ENCODE measurements around the gene SPRR2F. TPM values are rescaled to one million over a fixed set of nuclear protein-coding genes. Genes with fewer than 3 reads are reported as not detected.
"Not testable (repeated sequence)": the region's sequence is repeated elsewhere in the genome, so short reads cannot be mapped to it uniquely, and the experiment has no call there.

Gene SPRR2F
- total RNA-seq, 3 donors from 2014 or later (not counting 1 experiment from before 2014, with no cell fraction given), result not detected

DNA sequence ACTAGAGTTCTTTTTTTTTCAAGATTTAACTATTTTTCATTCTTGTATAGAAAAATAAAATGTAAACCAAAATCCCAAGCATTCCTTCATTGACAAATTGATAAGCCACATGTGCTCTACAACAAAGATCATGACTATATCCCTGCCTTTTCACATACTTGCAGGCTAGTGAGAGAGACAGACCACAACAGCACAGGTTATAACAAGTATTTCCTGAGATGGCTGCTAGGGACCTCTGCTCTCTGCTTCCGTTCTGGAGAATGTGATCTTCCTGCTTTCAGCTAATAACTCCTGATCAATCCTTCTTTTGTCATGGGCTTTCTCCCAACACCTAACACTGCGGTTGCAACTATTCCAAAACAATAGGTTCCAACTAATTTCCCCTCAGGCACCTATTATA is 14.0 kb upstream of the SPRR2F start:
- peaks cover 0 to 3% of the 10 kb centered on the region in 2 donors for H3K9me3 Mint-ChIP-seq
- Histone ChIP-seq H3K9me3 (ENCODE audit: control insufficient read depth, insufficient read depth, low read length) (no peaks in the 10 kb centered on the region), H3K4me3 (ENCODE audit: low read length) (no peak overlapping the region), H3K27ac (ENCODE audit: low read length) (no peak overlapping the region), H3K27me3 (ENCODE audit: control insufficient read depth, insufficient read depth, low read length) (peaks cover 4% of the 10 kb centered on the region), H3K36me3 (ENCODE audit: control insufficient read depth, insufficient read depth, low read length) (no peaks in the 10 kb centered on the region), H3K4me1 (ENCODE audit: control insufficient read depth, insufficient read depth, low read length) (no peaks in the 10 kb centered on the region)
- H3K27me3 Mint-ChIP-seq (ENCODE audit: low read depth in 2 of 2), result peaks cover 27 to 28% of the 10 kb centered on the region in 2 donors
- H3K36me3 Mint-ChIP-seq, result no peaks in the 10 kb centered on the region
- no peak overlapping the region for H3K27ac Mint-ChIP-seq
- TF ChIP-seq, protein P1, sequence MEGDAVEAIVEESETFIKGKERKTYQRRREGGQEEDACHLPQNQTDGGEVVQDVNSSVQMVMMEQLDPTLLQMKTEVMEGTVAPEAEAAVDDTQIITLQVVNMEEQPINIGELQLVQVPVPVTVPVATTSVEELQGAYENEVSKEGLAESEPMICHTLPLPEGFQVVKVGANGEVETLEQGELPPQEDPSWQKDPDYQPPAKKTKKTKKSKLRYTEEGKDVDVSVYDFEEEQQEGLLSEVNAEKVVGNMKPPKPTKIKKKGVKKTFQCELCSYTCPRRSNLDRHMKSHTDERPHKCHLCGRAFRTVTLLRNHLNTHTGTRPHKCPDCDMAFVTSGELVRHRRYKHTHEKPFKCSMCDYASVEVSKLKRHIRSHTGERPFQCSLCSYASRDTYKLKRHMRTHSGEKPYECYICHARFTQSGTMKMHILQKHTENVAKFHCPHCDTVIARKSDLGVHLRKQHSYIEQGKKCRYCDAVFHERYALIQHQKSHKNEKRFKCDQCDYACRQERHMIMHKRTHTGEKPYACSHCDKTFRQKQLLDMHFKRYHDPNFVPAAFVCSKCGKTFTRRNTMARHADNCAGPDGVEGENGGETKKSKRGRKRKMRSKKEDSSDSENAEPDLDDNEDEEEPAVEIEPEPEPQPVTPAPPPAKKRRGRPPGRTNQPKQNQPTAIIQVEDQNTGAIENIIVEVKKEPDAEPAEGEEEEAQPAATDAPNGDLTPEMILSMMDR (IDR thresholded peaks at IDR 0.05), result no peak
- no peak for DNase-seq
- no peak overlapping the region for H3K4me3 Mint-ChIP-seq
- WGBS (ENCODE audit: insufficient coverage), result 59% methylated on average over 2 of the region's 2 CpGs
- no peak for ATAC-seq
- no peaks in the 10 kb centered on the region for H3K4me1 Mint-ChIP-seq
- intact Hi-C loops (cut with micrococcal nuclease), result no loop called here

DNA sequence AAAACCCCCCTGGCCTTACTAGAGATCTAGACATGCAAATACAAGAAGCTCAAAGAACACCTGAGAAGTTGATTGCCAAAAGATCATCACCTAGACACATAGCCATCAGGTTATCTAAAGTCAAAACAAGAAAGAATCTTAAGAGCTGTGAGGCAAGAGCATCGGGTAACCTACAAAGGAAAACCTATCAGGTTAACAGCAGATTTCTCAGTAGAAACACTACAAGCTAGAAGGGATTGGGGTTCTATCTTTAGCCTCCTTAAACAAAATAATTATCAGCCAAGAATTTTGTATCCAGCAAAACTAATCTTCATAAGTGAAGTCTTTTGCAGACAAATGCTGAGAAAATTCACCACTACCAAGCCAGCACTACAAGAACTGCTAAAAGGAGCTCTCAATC is 12.2 kb upstream of the SPRR2F start:
- Mint-ChIP-seq H3K27ac (no peak overlapping the region), H3K9me3 (peaks cover 0 to 3% of the 10 kb centered on the region in 2 donors), H3K36me3 (no peaks in the 10 kb centered on the region), H3K4me3 (no peak overlapping the region), H3K4me1 (no peaks in the 10 kb centered on the region), H3K27me3 (ENCODE audit: low read depth in 2 of 2) (peaks cover 18 to 20% of the 10 kb centered on the region in 2 donors)
- 89% methylated on average over 1 of the region's 1 CpG for WGBS (ENCODE audit: insufficient coverage)
- H3K9me3 ChIP-seq (ENCODE audit: control insufficient read depth, insufficient read depth, low read length), result no peaks in the 10 kb centered on the region
- no peak for DNase-seq
- intact Hi-C loops (cut with micrococcal nuclease), result no loop called here
- no peak for ATAC-seq
- no peaks in the 10 kb centered on the region for H3K4me1 ChIP-seq (ENCODE audit: control insufficient read depth, insufficient read depth, low read length)
- no peaks in the 10 kb centered on the region for H3K36me3 ChIP-seq (ENCODE audit: control insufficient read depth, insufficient read depth, low read length)
- H3K27ac ChIP-seq (ENCODE audit: low read length), result no peak overlapping the region
- no peak overlapping the region for H3K4me3 ChIP-seq (ENCODE audit: low read length)
- TF ChIP-seq, protein P1 (IDR thresholded peaks at IDR 0.05), result no peak
- no peaks in the 10 kb centered on the region for H3K27me3 ChIP-seq (ENCODE audit: control insufficient read depth, insufficient read depth, low read length)

DNA sequence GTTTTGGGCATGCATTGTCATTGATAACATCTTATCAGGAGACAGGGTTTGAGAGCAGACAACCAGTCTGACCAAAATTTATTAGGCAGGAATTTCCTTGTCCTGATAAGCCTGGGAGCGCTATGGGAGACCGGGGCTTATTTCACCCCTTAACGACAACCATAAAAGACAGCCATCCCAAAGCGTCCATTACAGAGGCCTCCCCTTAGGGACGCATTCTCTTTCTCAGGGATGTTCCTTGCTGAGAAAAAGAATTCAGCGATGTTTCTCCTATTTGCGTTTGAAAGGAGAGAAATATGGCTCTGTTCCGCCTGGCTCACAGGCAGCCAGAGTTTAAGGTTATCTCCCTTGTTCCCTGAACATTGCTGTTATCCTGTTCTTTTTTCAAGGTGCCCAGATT is 10.5 kb upstream of the SPRR2F start:
- ATAC-seq; H3K4me3 Mint-ChIP-seq; intact Hi-C loops (cut with micrococcal nuclease); H3K27me3 ChIP-seq (ENCODE audit: control insufficient read depth, insufficient read depth, low read length); H3K36me3 Mint-ChIP-seq; H3K4me1 ChIP-seq (ENCODE audit: control insufficient read depth, insufficient read depth, low read length); H3K27ac Mint-ChIP-seq; H3K4me3 ChIP-seq (ENCODE audit: low read length); H3K36me3 ChIP-seq (ENCODE audit: control insufficient read depth, insufficient read depth, low read length); H3K9me3 Mint-ChIP-seq; H3K9me3 ChIP-seq (ENCODE audit: control insufficient read depth, insufficient read depth, low read length); H3K4me1 Mint-ChIP-seq; DNase-seq; H3K27ac ChIP-seq (ENCODE audit: low read length): not testable (repeated sequence)
- H3K27me3 Mint-ChIP-seq (ENCODE audit: low read depth in 2 of 2), result peaks cover 16% of the 10 kb centered on the region in 2 donors
- 83% methylated on average over 7 of the region's 8 CpGs for WGBS (ENCODE audit: insufficient coverage)

DNA sequence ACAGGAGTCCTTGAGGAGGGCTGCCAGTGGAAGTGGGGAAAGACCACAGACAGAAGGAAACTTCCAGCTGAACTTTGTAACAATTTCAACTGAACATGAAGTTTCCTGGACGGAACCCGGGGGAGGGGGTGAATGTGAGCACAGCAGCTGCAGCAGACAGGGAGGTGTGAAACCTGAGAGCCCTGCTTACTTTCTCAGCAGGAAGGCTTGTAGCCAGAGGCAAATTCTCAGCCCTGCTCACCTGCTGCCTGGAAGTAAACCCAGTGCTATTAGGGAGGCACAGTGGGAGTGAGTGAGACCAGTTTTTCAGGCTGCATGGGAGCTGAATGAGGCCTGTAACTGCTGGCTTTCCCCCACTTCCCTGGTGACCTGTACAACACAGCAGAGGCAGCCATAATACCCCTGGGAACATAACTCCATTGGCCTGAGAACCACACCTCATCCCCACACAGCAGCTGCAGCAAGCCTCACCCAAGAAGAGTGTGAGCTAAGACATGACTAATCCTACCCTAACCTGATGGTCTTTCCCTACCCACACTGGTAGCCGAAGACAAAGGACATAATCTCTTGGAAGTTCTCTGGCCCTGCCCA is 9.6 kb upstream of the SPRR2F start:
- intact Hi-C loops (cut with micrococcal nuclease), result no loop called here

More for the DNA sequence above, 9.6 kb upstream of the SPRR2F start:
- Histone ChIP-seq H3K4me3 (ENCODE audit: low read length) (no peak overlapping the region), H3K27me3 (ENCODE audit: control insufficient read depth, insufficient read depth, low read length) (no peaks in the 10 kb centered on the region), H3K27ac (ENCODE audit: low read length) (no peak overlapping the region), H3K9me3 (ENCODE audit: control insufficient read depth, insufficient read depth, low read length) (no peaks in the 10 kb centered on the region), H3K4me1 (ENCODE audit: control insufficient read depth, insufficient read depth, low read length) (no peaks in the 10 kb centered on the region), H3K36me3 (ENCODE audit: control insufficient read depth, insufficient read depth, low read length) (no peaks in the 10 kb centered on the region)
- DNase-seq (no peak), ATAC-seq (no peak)
- peaks cover 0 to 3% of the 10 kb centered on the region in 2 donors for H3K9me3 Mint-ChIP-seq
- no peak overlapping the region for H3K4me3 Mint-ChIP-seq
- TF ChIP-seq, protein P1 (IDR thresholded peaks at IDR 0.05), result no peak
- H3K4me1 Mint-ChIP-seq, result no peaks in the 10 kb centered on the region
- no peaks in the 10 kb centered on the region for H3K36me3 Mint-ChIP-seq
- H3K27ac Mint-ChIP-seq, result no peak overlapping the region
- peaks cover 16 to 21% of the 10 kb centered on the region in 2 donors for H3K27me3 Mint-ChIP-seq (ENCODE audit: low read depth in 2 of 2)
- WGBS (ENCODE audit: insufficient coverage), result 44% methylated on average over 3 of the region's 3 CpGs

Data from natural killer cell (primary cell).